OCI-LY3 (cell line): ENCODE results near the gene SCYL2.

Experiments
- H2AFZ ChIP-seq: fragments of 200-600, 300-600 bp; shearing (Covaris generic); 2 replicates; pipeline ENCODE4 v1.6.0; 2014; ENCODE audit warnings: antibody characterized with exemption, low read depth, low read length
- H3K27ac ChIP-seq: fragments of 200-600, 300-600 bp; sonication (generic); 2 replicates; pipeline ENCODE4 v1.5.1; 2014; ENCODE audit warnings: mild to moderate bottlenecking, low read length, moderate library complexity, mixed read lengths
- H3K27me3 ChIP-seq: fragments of 200-600, 300-600 bp; sonication (generic); 2 replicates; pipeline ENCODE4 v1.6.1; 2014; ENCODE audit warnings: low read depth, low read length, mixed read lengths
- H3K36me3 ChIP-seq: fragments of 200-600, 300-600 bp; sonication (generic); replicated peaks from 2 replicates; pipeline ENCODE3; 2014; ENCODE audit warnings: low read depth, low read length, mixed read lengths
- H3K4me1 ChIP-seq: fragments of 300-600, 200-600 bp; sonication (generic); 2 replicates; pipeline ENCODE4 v1.6.1; 2014; ENCODE audit warnings: low read length, mixed read lengths
- H3K4me2 ChIP-seq: fragments of 200-600, 300-600 bp; sonication (generic); 2 replicates; pipeline ENCODE4 v1.6.1; 2014; ENCODE audit warnings: low read length, mixed read lengths
- H3K4me3 ChIP-seq: fragments of 300-600, 200-600 bp; sonication (generic); 2 replicates; pipeline ENCODE4 v1.5.1; 2014; ENCODE audit warnings: antibody characterized with exemption, mild to moderate bottlenecking, low read length, moderate library complexity
- H3K79me2 ChIP-seq: fragments of 300-600, 200-600 bp; shearing (Covaris generic); 2 replicates; pipeline ENCODE4 v1.6.1; 2014; ENCODE audit warnings: mild to moderate bottlenecking, low read length, mixed read lengths
- H3K9ac ChIP-seq: fragments of 300-600, 200-600 bp; shearing (Covaris generic); 2 replicates; pipeline ENCODE4 v1.6.0; 2014; ENCODE audit warnings: mild to moderate bottlenecking, low read length, moderate library complexity
- H3K9me3 ChIP-seq: fragments of 200-600, 300-600 bp; shearing (Covaris generic); 2 replicates; pipeline ENCODE4 v1.6.1; 2014; ENCODE audit warnings: low read length, mixed read lengths; ENCODE audit not compliant: insufficient read depth
- H4K20me1 ChIP-seq: fragments of 200-600, 300-600 bp; sonication (generic); 2 replicates; pipeline ENCODE4 v1.6.1; 2016; ENCODE audit warnings: low read length, mixed read lengths; ENCODE audit not compliant: insufficient read depth
- EZH2phosphoT487 ChIP-seq: fragments of 200-600 bp; shearing (Covaris generic); IDR thresholded peaks from 2 replicates; pipeline ENCODE4 v1.6.1; 2018; ENCODE audit warnings: antibody characterized with exemption, mixed run types, low read depth
- TF ChIP-seq, protein P1 (sequence below): fragments of 200-600, 300-600 bp; sonication (generic); IDR thresholded peaks from 2 replicates; pipeline ENCODE4 v1.5.1; 2014; ENCODE audit warnings: antibody characterized with exemption, low read length, low read depth

The SCYL2 gene

DNA sequence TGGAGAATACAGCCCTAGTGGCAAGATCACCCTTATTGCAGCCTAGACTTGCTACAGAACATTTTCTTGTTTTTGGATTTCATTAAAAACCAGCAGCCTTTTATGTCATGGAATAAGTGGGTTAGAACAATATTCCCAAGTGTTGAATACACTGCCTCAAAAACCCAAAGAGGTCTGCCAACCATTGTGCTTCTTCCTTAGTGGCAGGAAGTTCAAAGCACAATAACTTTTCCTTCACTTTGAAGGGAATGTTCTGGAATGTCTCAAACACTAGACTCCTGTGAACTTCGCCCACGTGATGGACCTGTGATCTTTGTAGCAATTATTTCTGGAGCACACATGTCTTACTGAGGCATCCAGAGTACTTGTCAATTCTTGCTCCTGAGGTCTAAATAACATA is 98.4 kb downstream of the SCYL2 start:
- Histone ChIP-seq H3K27ac (no peak overlapping the region), H3K9ac (no peak overlapping the region), H3K4me2 (no peak overlapping the region), H3K36me3 (no peaks in the 10 kb centered on the region), H4K20me1 (no peaks in the 10 kb centered on the region), H3K79me2 (no peaks in the 10 kb centered on the region), H3K4me3 (no peak overlapping the region), H2AFZ (no peak overlapping the region), H3K27me3 (peaks cover 11% of the 10 kb centered on the region; the same call in 1 of the 2 replicates), H3K4me1 (no peaks in the 10 kb centered on the region), H3K9me3 (no peaks in the 10 kb centered on the region)
- TF ChIP-seq, protein P1, sequence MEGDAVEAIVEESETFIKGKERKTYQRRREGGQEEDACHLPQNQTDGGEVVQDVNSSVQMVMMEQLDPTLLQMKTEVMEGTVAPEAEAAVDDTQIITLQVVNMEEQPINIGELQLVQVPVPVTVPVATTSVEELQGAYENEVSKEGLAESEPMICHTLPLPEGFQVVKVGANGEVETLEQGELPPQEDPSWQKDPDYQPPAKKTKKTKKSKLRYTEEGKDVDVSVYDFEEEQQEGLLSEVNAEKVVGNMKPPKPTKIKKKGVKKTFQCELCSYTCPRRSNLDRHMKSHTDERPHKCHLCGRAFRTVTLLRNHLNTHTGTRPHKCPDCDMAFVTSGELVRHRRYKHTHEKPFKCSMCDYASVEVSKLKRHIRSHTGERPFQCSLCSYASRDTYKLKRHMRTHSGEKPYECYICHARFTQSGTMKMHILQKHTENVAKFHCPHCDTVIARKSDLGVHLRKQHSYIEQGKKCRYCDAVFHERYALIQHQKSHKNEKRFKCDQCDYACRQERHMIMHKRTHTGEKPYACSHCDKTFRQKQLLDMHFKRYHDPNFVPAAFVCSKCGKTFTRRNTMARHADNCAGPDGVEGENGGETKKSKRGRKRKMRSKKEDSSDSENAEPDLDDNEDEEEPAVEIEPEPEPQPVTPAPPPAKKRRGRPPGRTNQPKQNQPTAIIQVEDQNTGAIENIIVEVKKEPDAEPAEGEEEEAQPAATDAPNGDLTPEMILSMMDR = no peak
- no peak for TF ChIP-seq EZH2phosphoT487

DNA sequence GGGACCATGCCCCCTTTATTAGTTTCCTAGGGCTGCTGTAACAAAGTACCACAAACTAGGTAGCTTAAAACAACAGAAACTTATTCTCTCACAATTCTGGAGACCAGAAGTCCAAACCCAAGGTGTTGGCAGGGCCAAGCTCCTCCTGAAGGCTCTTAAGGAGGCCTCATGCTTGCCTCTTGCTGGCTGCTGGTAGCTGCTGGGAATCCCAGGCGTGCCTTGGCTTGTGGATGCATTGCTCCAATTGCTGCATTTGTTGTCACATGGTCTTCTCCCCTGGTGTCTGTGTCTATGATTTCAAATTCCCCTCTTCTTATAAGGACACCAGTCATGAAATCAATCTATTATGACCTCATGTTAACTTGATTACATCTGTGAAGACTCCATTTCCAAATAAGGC is 101.1 kb downstream of the SCYL2 start:
- Histone ChIP-seq H3K4me2 (no peak overlapping the region), H2AFZ (no peak overlapping the region), H4K20me1 (no peaks in the 10 kb centered on the region), H3K4me3 (no peak overlapping the region), H3K27ac (no peak overlapping the region), H3K9ac (no peak overlapping the region), H3K36me3 (no peaks in the 10 kb centered on the region), H3K9me3 (no peaks in the 10 kb centered on the region), H3K79me2 (no peaks in the 10 kb centered on the region), H3K4me1 (no peaks in the 10 kb centered on the region), H3K27me3 (peaks cover 8% of the 10 kb centered on the region; the same call in 1 of the 2 replicates)
- no peak for TF ChIP-seq EZH2phosphoT487
- TF ChIP-seq, protein P1 = no peak

DNA sequence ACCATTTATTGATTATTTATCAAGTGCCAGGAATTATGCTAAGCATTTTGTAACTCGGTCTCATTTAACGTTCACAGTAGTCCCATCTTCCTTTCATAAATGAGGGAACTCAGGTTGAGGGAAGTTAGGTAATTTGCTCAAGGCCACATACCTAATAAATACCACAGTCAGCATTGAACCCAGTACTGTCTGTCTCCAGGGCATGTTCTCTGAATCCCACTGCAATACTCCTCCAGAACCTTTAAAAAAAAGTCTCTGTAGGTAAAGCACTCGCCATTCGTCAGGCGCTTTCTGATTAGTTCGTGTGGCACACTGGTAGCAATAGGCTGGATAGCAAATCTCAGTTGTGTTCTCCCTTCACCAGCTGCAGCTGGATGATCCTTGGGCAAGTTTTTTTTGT is 104.2 kb downstream of the SCYL2 start:
- Histone ChIP-seq H3K27ac (no peak overlapping the region), H3K27me3 (no peaks in the 10 kb centered on the region), H3K4me2 (no peak overlapping the region), H3K36me3 (no peaks in the 10 kb centered on the region), H3K9ac (no peak overlapping the region), H3K79me2 (no peaks in the 10 kb centered on the region), H3K4me1 (no peaks in the 10 kb centered on the region), H2AFZ (no peak overlapping the region), H4K20me1 (no peaks in the 10 kb centered on the region), H3K4me3 (no peak overlapping the region), H3K9me3 (no peaks in the 10 kb centered on the region)
- TF ChIP-seq, protein P1 = no peak
- no peak for TF ChIP-seq EZH2phosphoT487

DNA sequence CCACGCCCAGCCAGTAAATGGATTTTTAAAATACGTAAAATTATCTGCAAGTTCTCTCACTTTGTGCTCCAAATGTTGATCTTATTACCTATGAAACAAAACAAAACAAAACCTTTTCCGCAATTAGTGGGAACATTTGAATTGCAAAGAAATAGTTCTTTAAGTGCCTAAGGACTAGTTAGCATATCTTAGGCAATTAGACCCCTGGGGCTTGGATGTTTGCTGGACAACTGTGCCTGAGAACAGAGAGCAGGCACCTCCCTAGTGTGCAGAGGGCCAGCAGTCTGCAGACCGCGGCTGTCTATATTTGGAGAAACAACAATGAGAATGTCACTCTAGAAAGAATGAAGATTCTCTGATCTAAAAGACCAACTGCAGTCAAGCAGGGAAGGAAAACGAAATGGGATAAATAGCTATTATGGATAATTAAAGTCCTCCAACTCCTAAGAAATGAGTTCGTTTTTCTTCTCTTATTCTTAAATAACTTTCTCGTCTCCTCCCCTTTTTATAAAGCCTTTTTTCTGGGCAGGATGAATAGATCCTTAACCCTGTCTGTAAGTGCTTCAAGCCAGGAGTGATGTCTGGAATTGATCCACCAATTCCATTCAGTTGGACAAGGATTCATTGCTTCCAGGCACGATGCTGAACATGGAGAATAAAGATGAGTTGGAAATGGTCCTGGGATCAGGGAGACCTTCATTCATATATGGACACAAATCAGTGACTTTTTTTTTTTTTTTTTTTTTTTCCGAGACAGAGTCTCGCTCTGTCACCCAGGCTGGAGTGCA is 106.1 kb downstream of the SCYL2 start:
- H4K20me1 ChIP-seq = no peaks in the 10 kb centered on the region
- no peaks in the 10 kb centered on the region for H3K36me3 ChIP-seq
- no peaks in the 10 kb centered on the region for H3K9me3 ChIP-seq
- no peak overlapping the region for H2AFZ ChIP-seq
- H3K4me2 ChIP-seq = no peak overlapping the region
- H3K27me3 ChIP-seq = no peaks in the 10 kb centered on the region
- no peak overlapping the region for H3K4me3 ChIP-seq
- TF ChIP-seq, protein P1 = no peak
- TF ChIP-seq EZH2phosphoT487 = no peak
- no peaks in the 10 kb centered on the region for H3K79me2 ChIP-seq
- H3K4me1 ChIP-seq = no peaks in the 10 kb centered on the region
- no peak overlapping the region for H3K9ac ChIP-seq
- no peak overlapping the region for H3K27ac ChIP-seq
